WTC11 (cell line): ENCODE results near the gene ANO3. TPM values are rescaled to one million over a fixed set of nuclear protein-coding genes. Genes with fewer than 3 reads are reported as not detected.

Experiments
- ATAC-seq: fragments of 200-7000 bp; cut with Tn5 transposase; 2 replicates; pipeline ENCODE4 v1.10.0; 2021; ENCODE audit warnings: mild to moderate bottlenecking, moderate library complexity
- CTCF ChIA-PET: fragments of 300-600 bp; sonication (Branson Sonifier 250); formaldehyde crosslinking; loops from one replicate; lab custom pipeline; 2021; ENCODE audit warnings: antibody characterized with exemption; lab: Charles Lee
- POLR2A ChIA-PET: fragments of 350-600 bp; sonication (Branson Sonifier 250); formaldehyde crosslinking; loops from one replicate; lab custom pipeline; 2021; ENCODE audit warnings: antibody characterized with exemption; lab: Charles Lee
- DNase-seq: peaks from one replicate; pipeline ENCODE4 v3.0.0; 2021; ENCODE audit warnings: low spot score
- H3K27ac Mint-ChIP-seq: 2 replicates; pipeline ENCODE4 v1.8.0; 2021; ENCODE audit warnings: mixed read lengths
- H3K27me3 Mint-ChIP-seq: 2 replicates; pipeline ENCODE4 v1.8.0; 2021; ENCODE audit warnings: low read depth, mild to moderate bottlenecking, moderate library complexity, mixed read lengths
- H3K36me3 Mint-ChIP-seq: 2 replicates; pipeline ENCODE4 v1.8.0; 2021; ENCODE audit warnings: mixed read lengths
- H3K4me1 Mint-ChIP-seq: 2 replicates; pipeline ENCODE4 v1.8.0; 2022; ENCODE audit warnings: mixed read lengths
- H3K4me3 Mint-ChIP-seq: 2 replicates; pipeline ENCODE4 v1.8.0; 2021; ENCODE audit warnings: mild to moderate bottlenecking, moderate library complexity, mixed read lengths
- H3K9me3 Mint-ChIP-seq: 2 replicates; pipeline ENCODE4 v1.8.0; 2021; ENCODE audit warnings: mixed read lengths
- AFF4 ChIP-seq: sonication (generic); formaldehyde crosslinking; IDR thresholded peaks from 2 replicates; pipeline ENCODE4 v1.8.1; 2023; ENCODE audit warnings: mild to moderate bottlenecking, missing genetic modification reagents, borderline replicate concordance
- ARID4B ChIP-seq: sonication (generic); formaldehyde crosslinking; IDR thresholded peaks from 2 replicates; pipeline ENCODE4 v1.8.0; 2023; ENCODE audit warnings: missing genetic modification reagents, mild to moderate bottlenecking, borderline replicate concordance
- ATF1 ChIP-seq: sonication (generic); formaldehyde crosslinking; IDR thresholded peaks from 2 replicates; pipeline ENCODE4 v1.8.1; 2023; ENCODE audit warnings: mild to moderate bottlenecking, moderate library complexity, missing genetic modification reagents
- ATF2 ChIP-seq: sonication (generic); formaldehyde crosslinking; IDR thresholded peaks from 2 replicates; pipeline ENCODE4 v1.8.1; 2022; ENCODE audit warnings: low read depth, missing genetic modification reagents, borderline replicate concordance
- CREB1 ChIP-seq: sonication (generic); formaldehyde crosslinking; IDR thresholded peaks from 2 replicates; pipeline ENCODE4 v1.8.0; 2023; ENCODE audit warnings: mild to moderate bottlenecking, missing genetic modification reagents
- FOXJ3 ChIP-seq: sonication (generic); formaldehyde crosslinking; IDR thresholded peaks from 2 replicates; pipeline ENCODE4 v1.9.0; 2021; ENCODE audit warnings: missing genetic modification reagents, mild to moderate bottlenecking, borderline replicate concordance
- HMGXB4 ChIP-seq: sonication (generic); formaldehyde crosslinking; IDR thresholded peaks from 2 replicates; pipeline ENCODE4 v1.8.1; 2023; ENCODE audit warnings: mild to moderate bottlenecking, moderate library complexity, missing genetic modification reagents
- JUN ChIP-seq: sonication (generic); formaldehyde crosslinking; IDR thresholded peaks from 2 replicates; pipeline ENCODE4 v1.8.0; 2023; ENCODE audit warnings: mild to moderate bottlenecking, missing genetic modification reagents
- MLX ChIP-seq: sonication (generic); formaldehyde crosslinking; IDR thresholded peaks from 2 replicates; pipeline ENCODE4 v1.8.1; 2023; ENCODE audit warnings: mild to moderate bottlenecking, missing genetic modification reagents, moderate library complexity
- MYBL2 ChIP-seq: sonication (generic); formaldehyde crosslinking; IDR thresholded peaks from 2 replicates; pipeline ENCODE4 v1.8.1; 2023; ENCODE audit warnings: mild to moderate bottlenecking, moderate library complexity, missing genetic modification reagents
- NR1H2 ChIP-seq: sonication (generic); formaldehyde crosslinking; IDR thresholded peaks from 2 replicates; pipeline ENCODE4 v1.9.0; 2021; ENCODE audit warnings: mild to moderate bottlenecking, moderate library complexity, missing genetic modification reagents
- PREB ChIP-seq: sonication (generic); formaldehyde crosslinking; IDR thresholded peaks from 2 replicates; pipeline ENCODE4 v1.8.1; 2022; ENCODE audit warnings: mild to moderate bottlenecking, missing genetic modification reagents, moderate library complexity, borderline replicate concordance
- RELA ChIP-seq: sonication (generic); formaldehyde crosslinking; IDR thresholded peaks from 2 replicates; pipeline ENCODE4 v1.8.1; 2022; ENCODE audit warnings: missing genetic modification reagents, mild to moderate bottlenecking, borderline replicate concordance
- RORB ChIP-seq: fragments of 250-450 bp; sonication (Bioruptor Pico); IDR thresholded peaks from 2 replicates; pipeline ENCODE4 v1.9.0; 2021; ENCODE audit warnings: mild to moderate bottlenecking
- SOX15 ChIP-seq: fragments of 250-450 bp; sonication (Bioruptor Pico); IDR thresholded peaks from 2 replicates; pipeline ENCODE4 v1.9.0; 2021; ENCODE audit warnings: mild to moderate bottlenecking
- SP1 ChIP-seq: sonication (generic); formaldehyde crosslinking; conservative IDR thresholded peaks from 2 replicates; pipeline ENCODE4 v1.8.1; 2022; ENCODE audit warnings: missing genetic modification reagents
- TP53 ChIP-seq: sonication (generic); formaldehyde crosslinking; IDR thresholded peaks from 2 replicates; pipeline ENCODE4 v1.8.1; 2023; ENCODE audit warnings: mild to moderate bottlenecking, missing genetic modification reagents
- ZMAT4 ChIP-seq: fragments of 250-450 bp; sonication (Bioruptor Pico); IDR thresholded peaks from 2 replicates; pipeline ENCODE4 v1.9.0; 2021; ENCODE audit warnings: mild to moderate bottlenecking
- total RNA-seq: library from RNA; stranded (reverse); gene quantifications from 3 replicates; pipeline ENCODE4 v1.2.3, GENCODE V29; 2021

ANO3 gene
- total RNA-seq, 1 experiment from 2014 or later = 0.11 TPM

GRCh38 chr11:26578998-26579661, 247.2 kb downstream of the ANO3 start:
- H3K27ac Mint-ChIP-seq = no peak overlapping the region
- ATAC-seq = peak; percentile 51

More at GRCh38 chr11:26578998-26579661, 247.2 kb downstream of the ANO3 start:
- peaks cover 17% of the 10 kb centered on the region for H3K4me1 Mint-ChIP-seq
- H3K36me3 Mint-ChIP-seq = no peaks in the 10 kb centered on the region
- TF ChIP-seq SOX15 (CRISPR knock-in tag) (no peak), TP53 (CRISPR knock-in tag) (no peak), NR1H2 (CRISPR knock-in tag) (no peak), HMGXB4 (CRISPR knock-in tag) (no peak), MLX (no peak), RORB (CRISPR knock-in tag) (no peak), ZMAT4 (CRISPR knock-in tag) (no peak), RELA (no peak), SP1 (no peak), PREB (CRISPR knock-in tag) (no peak), ARID4B (CRISPR knock-in tag) (no peak), ATF2 (CRISPR knock-in tag) (no peak), MYBL2 (no peak), ATF1 (CRISPR knock-in tag) (no peak), CREB1 (CRISPR knock-in tag) (no peak), AFF4 (no peak), FOXJ3 (CRISPR knock-in tag) (no peak), JUN (CRISPR knock-in tag) (no peak)
- ChIA-PET CTCF (no interaction called here), POLR2A (no interaction called here)
- H3K9me3 Mint-ChIP-seq = no peaks in the 10 kb centered on the region
- H3K27me3 Mint-ChIP-seq = no peaks in the 10 kb centered on the region
- DNase-seq = no peak
- no peak overlapping the region for H3K4me3 Mint-ChIP-seq
